Spleen (tissue), 7 donors: ENCODE results near the gene GNB1L.

Experiments
- POLR2A ChIP-seq, 3 donors: fragments of 450-650 bp; IDR thresholded peaks; one replicate each; pipeline ENCODE4 v1.5.1; 2017; ENCODE audit warnings: antibody characterized with exemption in 3 of 3, mild to moderate bottlenecking in 1 of 3
- POLR2AphosphoS5 ChIP-seq, 3 donors: sonication (generic); formaldehyde crosslinking; IDR thresholded peaks; one replicate each; pipeline ENCODE4 v1.5.1; 2017; ENCODE audit warnings: antibody characterized with exemption in 3 of 3
- TF ChIP-seq, protein P1 (sequence below), 11 experiments: fragments of 200-600 bp in 7 of 11; fragments of 450-650 bp in 4 of 11; sonication (generic) in 4 of 11; IDR thresholded peaks in 8 of 11; conservative IDR thresholded peaks in 3 of 11; 1 replicate in 7 of 11; 2 replicates in 4 of 11; pipeline versions ENCODE4 v1.4.0 to v1.8.0; 2016 to 2021; ENCODE audit warnings: antibody characterized with exemption in 11 of 11, inconsistent platforms in 4 of 11, mild to moderate bottlenecking in 1 of 11
- donor health status: DM: no; HTN: no; CAD: no; lungs with moderate emphysema.
- donor health status: DM: no; HTN: no; CAD: no.
- donor health status: DM: no; HTN: no; CAD: no.

DNA sequence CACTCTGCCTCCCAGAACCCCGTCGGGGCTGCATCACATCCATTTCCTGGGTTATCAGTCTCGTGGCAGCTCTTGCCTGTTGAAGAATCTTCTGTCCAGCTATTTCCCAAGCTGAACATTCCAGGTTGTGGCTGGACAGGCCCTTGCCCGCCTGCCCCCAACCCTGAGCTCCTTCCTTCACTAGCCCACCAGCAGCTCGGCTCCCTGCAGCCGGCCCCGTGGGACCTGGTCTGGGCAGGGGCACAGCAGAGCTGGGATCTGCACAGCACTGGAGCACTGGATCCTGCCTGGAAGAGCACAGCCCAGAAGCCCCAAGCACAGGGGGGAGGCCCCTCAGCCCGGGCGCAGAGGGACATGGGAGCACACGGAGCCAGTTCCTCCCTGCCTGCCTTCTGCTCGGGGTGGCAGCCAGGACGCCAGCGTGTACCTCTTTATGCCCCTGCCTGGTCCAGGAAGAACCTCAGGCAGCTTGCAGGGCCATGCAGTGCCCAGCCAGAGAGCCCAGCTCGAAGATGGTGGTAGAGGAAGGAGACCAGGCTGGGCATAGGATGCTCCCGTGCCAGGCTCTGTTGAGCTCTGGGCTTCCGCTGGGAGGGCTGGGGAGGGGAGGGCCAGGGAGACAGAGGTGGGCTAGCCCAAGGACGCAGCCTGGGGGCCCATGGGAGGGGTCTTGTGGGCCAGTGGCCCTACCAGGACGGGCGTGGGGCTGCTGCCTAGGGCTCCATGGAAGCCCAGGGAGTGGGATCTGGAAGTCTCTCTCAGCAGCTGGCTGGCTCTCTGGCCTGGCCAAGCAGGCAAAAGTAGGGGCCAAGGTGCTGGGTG is 16.6 kb upstream of the GNB1L start:
- TF ChIP-seq, protein P1, sequence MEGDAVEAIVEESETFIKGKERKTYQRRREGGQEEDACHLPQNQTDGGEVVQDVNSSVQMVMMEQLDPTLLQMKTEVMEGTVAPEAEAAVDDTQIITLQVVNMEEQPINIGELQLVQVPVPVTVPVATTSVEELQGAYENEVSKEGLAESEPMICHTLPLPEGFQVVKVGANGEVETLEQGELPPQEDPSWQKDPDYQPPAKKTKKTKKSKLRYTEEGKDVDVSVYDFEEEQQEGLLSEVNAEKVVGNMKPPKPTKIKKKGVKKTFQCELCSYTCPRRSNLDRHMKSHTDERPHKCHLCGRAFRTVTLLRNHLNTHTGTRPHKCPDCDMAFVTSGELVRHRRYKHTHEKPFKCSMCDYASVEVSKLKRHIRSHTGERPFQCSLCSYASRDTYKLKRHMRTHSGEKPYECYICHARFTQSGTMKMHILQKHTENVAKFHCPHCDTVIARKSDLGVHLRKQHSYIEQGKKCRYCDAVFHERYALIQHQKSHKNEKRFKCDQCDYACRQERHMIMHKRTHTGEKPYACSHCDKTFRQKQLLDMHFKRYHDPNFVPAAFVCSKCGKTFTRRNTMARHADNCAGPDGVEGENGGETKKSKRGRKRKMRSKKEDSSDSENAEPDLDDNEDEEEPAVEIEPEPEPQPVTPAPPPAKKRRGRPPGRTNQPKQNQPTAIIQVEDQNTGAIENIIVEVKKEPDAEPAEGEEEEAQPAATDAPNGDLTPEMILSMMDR (IDR thresholded peaks at IDR 0.05 in 8 of 11, conservative IDR thresholded peaks at IDR 0.05 in 3 of 11): no peak
- TF ChIP-seq POLR2A (IDR thresholded peaks at IDR 0.05) (no peak), POLR2AphosphoS5 (IDR thresholded peaks at IDR 0.05) (no peak)
